ENCODE results near the gene ADGRG3. TPM values are rescaled to one million over a fixed set of nuclear protein-coding genes. Genes with fewer than 3 reads are reported as not detected.

Gene ADGRG3
- polyA plus RNA-seq, 3 donors: 0.41 to 1.0 TPM; not detected in 1

DNA sequence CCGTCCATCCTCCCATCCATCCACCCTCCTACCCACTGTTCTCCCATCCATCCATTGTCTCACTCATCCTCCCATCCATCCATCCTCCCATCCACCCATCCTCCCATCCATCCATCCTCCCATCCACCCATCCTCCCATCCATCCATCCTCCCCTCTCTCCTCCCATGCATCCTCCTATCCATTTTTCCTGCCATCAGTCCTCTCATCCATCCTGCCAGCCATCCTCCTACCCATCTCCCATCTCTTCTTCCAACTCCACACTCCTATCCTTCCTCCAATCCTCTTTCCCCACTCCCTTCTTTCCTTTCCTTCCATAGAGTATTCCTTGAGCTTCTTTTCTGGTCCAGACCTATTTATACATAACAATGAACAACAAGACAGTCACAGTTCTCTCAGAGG, 38.6 kb downstream of the ADGRG3 start:
- peaks cover 0 to 2% (median 0%) of the 10 kb centered on the region in 3 donors for H3K27me3 Mint-ChIP-seq (ENCODE audit: low read depth in 3 of 3)
- H3K27ac Mint-ChIP-seq: no peak overlapping the region
- 100% methylated on average over 1 of the region's 1 CpG for WGBS (ENCODE audit: insufficient coverage)
- no peak for DNase-seq
- intact Hi-C loops (cut with micrococcal nuclease): no loop called here
- H3K4me3 Mint-ChIP-seq: no peak overlapping the region
- Histone ChIP-seq H3K79me2 (ENCODE audit: insufficient read depth, low read length) (no peaks in the 10 kb centered on the region), H3K27ac (ENCODE audit: low read depth in 1 of 2, low read length in 2 of 2) (no peak overlapping the region), H3K9ac (ENCODE audit: insufficient read depth, low read length, poor library complexity, severe bottlenecking) (no peak overlapping the region), H3K4me1 (ENCODE audit: control insufficient read depth in 1 of 2, insufficient read depth in 2 of 2, low read length in 2 of 2) (no peaks in the 10 kb centered on the region), H3K27me3 (ENCODE audit: control insufficient read depth in 2 of 2, insufficient read depth in 2 of 2, low read length in 2 of 2) (no peaks in the 10 kb centered on the region), H3K9me3 (replicated peaks in 1 of 2; ENCODE audit: control insufficient read depth in 1 of 2, insufficient read depth in 1 of 2, low read length in 2 of 2) (no peaks in the 10 kb centered on the region), H3K36me3 (replicated peaks in 1 of 2; ENCODE audit: control insufficient read depth in 1 of 2, insufficient read depth in 2 of 2, low read length in 2 of 2) (no peaks in the 10 kb centered on the region), H4K20me1 (ENCODE audit: insufficient read depth, low read length) (no peaks in the 10 kb centered on the region), H3K4me3 (replicated peaks in 1 of 3; ENCODE audit: low read depth in 2 of 3, low read length in 3 of 3) (no peak overlapping the region), H3K4me2 (replicated peaks; ENCODE audit: extremely low read depth, low read length, poor library complexity, severe bottlenecking) (no peak overlapping the region), H2AFZ (ENCODE audit: insufficient read depth, low read depth, low read length, poor library complexity, severe bottlenecking) (no peak overlapping the region)
- H3K4me1 Mint-ChIP-seq: no peaks in the 10 kb centered on the region
- H3K9me3 Mint-ChIP-seq: peaks cover 0 to 4% (median 0%) of the 10 kb centered on the region in 7 donors
- TF ChIP-seq CTCF (IDR thresholded peaks at IDR 0.05): no peak
- no peaks in the 10 kb centered on the region for H3K36me3 Mint-ChIP-seq

- intact Hi-C loops (cut with micrococcal nuclease): no loop called here
- H3K27me3 ChIP-seq (ENCODE audit: control insufficient read depth in 2 of 2, insufficient read depth in 2 of 2, low read length in 2 of 2): no peaks in the 10 kb centered on the region
- no peaks in the 10 kb centered on the region for H3K79me2 ChIP-seq (ENCODE audit: insufficient read depth, low read length)
- Mint-ChIP-seq H3K27ac (no peak overlapping the region), H3K36me3 (no peaks in the 10 kb centered on the region), H3K9me3 (peaks cover 0 to 4% (median 0%) of the 10 kb centered on the region in 7 donors), H3K4me1 (no peaks in the 10 kb centered on the region), H3K27me3 (ENCODE audit: low read depth in 3 of 3) (peaks cover 0 to 2% (median 0%) of the 10 kb centered on the region in 3 donors), H3K4me3 (no peak overlapping the region)
- no peak overlapping the region for H3K4me3 ChIP-seq (replicated peaks in 1 of 3; ENCODE audit: low read depth in 2 of 3, low read length in 3 of 3)
- no peak overlapping the region for H3K9ac ChIP-seq (ENCODE audit: insufficient read depth, low read length, poor library complexity, severe bottlenecking)
- H2AFZ ChIP-seq (ENCODE audit: insufficient read depth, low read depth, low read length, poor library complexity, severe bottlenecking): no peak overlapping the region
- 98% methylated on average over 11 of the region's 11 CpGs for WGBS (ENCODE audit: insufficient coverage)
- no peak for DNase-seq
- no peaks in the 10 kb centered on the region for H3K36me3 ChIP-seq (replicated peaks in 1 of 2; ENCODE audit: control insufficient read depth in 1 of 2, insufficient read depth in 2 of 2, low read length in 2 of 2)
- H3K27ac ChIP-seq (ENCODE audit: low read depth in 1 of 2, low read length in 2 of 2): no peak overlapping the region
- H3K4me1 ChIP-seq (ENCODE audit: control insufficient read depth in 1 of 2, insufficient read depth in 2 of 2, low read length in 2 of 2): no peaks in the 10 kb centered on the region
- no peak for TF ChIP-seq CTCF (IDR thresholded peaks at IDR 0.05)
- H3K4me2 ChIP-seq (replicated peaks; ENCODE audit: extremely low read depth, low read length, poor library complexity, severe bottlenecking): no peak overlapping the region
- no peaks in the 10 kb centered on the region for H3K9me3 ChIP-seq (replicated peaks in 1 of 2; ENCODE audit: control insufficient read depth in 1 of 2, insufficient read depth in 1 of 2, low read length in 2 of 2)
- no peaks in the 10 kb centered on the region for H4K20me1 ChIP-seq (ENCODE audit: insufficient read depth, low read length)
Observed at GRCh38 chr16:57707331-57707730, 39.2 kb downstream of the ADGRG3 start.

All from CD14-positive monocyte (primary cell).